Activated CD4-positive, CD25-positive, alpha-beta regulatory T cell (primary cell): ENCODE data around the gene TRMT10B.

ENCODE experiments used
- DNase-seq, 4 experiments: peaks; one replicate each; lab custom pipeline; 2025; lab: John Stamatoyannopoulos, UW

The TRMT10B gene

DNA sequence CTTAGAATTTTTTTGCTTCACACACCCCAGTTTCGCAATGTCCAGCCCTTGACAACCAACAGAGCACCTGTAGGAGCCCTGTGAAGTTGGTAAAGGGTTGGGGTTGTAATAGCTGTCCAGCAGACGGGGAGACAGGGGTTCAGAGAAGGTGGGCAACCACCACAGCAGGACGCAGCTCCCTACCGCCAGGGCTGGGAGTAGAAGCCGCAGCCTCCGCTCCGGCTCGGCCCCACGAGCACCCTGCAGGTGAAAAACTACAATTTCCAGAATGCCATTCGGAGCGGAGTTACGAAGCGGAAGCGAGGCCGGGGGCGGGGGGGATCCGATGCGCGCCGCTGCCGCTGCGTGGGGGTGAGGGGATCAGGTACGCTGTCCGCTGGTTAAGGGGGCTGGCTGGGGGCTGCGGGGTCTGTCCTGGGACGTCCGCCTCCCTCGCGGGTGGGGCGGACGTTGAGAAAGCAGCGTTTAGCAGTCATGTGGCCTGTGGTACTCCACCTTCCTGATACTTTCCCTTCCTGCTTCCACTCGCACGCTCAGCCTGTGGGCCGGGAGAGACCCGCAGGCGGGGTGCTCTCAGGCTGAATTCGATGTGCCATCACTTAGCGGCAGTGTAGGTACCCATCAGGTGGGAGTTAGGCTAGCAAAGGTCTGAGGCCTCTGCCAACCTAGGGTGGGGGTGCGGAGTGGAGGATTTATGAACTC, at the start of gene TRMT10B:
TSS of gene TRMT10B (plus strand) at position 317 of the 702 bp plus-strand sequence. CDS start 8,127 bp downstream, outside the sequence.
- peak; percentile 28 to 48 (median 40) for DNase-seq

DNA sequence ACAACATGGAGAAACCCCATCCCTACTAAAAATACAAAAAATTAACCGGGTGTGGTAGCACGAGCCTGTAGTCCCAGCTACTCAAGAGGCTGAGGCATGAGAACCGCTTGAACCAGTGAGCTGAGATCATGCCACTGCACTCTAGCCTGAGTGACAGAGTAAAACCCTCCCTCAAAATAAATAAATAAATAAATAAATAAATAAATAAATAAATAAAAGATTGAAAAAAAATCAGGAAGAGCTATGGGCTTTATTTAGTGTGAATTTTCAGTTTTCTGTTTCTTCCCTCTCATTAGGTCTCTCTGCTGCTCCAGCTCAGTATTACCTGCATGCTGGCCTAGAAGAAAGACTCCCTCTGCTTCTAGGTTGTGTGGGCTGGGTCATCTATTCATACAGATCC, 47.8 kb upstream of the TRMT10B start:
- DNase-seq, result no peak

GRCh38 chr9:37706290-37706689, 47.3 kb upstream of the TRMT10B start:
- no peak for DNase-seq

GRCh38 chr9:37707748-37708147, 45.9 kb upstream of the TRMT10B start:
- DNase-seq, result no peak

DNA sequence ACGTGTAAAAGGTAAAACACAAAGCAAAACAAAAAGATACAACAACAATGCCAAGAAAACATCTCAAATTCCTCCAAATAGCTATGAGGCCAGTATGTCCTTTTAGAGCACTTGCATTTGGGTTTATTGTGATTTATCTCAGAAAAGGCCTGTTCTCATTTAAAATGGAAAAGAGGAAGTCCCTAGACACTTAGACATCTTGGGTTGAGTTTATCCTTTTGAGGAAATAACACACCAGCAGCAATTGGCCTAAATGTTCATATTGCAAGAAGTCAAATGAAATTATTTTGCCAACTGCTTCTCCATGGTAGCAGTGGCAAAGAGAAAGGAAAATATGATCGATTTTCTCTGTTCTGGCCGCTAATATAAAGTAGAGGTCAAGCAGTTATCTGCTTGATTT, 43.6 kb upstream of the TRMT10B start:
- DNase-seq, result no peak

GRCh38 chr9:37715260-37715659, 38.3 kb upstream of the TRMT10B start:
- DNase-seq, result no peak

- no peak for DNase-seq
Observed at GRCh38 chr9:37715991-37716505, 37.6 kb upstream of the TRMT10B start.

DNA sequence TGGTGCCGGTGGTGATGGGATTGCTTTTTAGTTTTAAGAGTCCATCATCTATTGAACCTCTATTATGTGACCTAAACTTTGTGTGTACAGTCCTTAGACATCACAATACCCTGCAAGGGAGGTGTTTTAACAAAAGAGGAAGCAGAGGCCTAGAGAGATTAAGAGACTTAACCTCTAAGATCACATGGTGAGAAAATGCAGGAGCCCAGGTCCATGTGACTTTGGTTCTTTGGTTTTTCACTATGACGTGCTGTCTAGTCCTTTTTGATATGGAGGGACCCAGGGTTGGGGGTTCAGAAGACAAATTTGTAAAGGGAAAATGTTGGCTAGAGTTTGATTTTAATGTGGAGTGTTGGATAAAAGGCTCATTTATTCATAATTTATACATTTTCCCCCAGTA, 34.1 kb upstream of the TRMT10B start:
- no peak for DNase-seq

- no peak for DNase-seq
Observed at GRCh38 chr9:37727013-37727412, 26.6 kb upstream of the TRMT10B start.

GRCh38 chr9:37729499-37729898, 24.1 kb upstream of the TRMT10B start:
- DNase-seq, result no peak

GRCh38 chr9:37730256-37730655, 23.3 kb upstream of the TRMT10B start:
- no peak for DNase-seq

GRCh38 chr9:37730839-37731238, 22.8 kb upstream of the TRMT10B start:
- no peak for DNase-seq

DNA sequence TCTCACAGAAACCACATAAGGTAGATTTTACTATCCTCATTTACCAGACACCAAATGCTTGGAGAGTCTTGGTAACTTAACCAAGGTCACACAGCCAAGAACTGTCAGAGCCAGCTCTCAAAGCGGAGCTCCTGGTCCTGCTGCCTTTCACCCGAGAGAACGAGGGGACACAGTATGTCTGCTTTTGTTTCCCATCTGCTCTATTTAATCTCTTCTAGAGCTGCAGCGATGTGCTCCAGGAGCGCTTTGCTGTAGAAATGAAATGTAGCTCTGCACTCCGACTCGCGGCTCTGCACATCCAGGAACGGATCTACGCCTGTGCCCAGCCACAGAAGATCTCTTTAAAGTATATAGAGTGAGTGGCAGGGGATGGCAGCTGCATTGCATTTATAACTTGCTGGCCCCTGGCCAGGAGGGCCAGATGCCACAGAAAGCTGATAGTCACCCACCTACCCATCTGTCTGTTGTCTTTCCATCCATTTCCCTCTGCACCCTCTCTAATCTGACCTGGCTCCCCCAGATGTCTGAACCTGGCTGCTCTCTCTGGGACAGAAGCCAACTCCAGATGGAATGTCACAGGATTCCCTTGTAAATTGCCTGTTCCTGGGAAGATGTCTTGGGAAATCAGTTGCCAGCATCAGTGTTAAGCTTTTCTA, 21.4 kb upstream of the TRMT10B start:
- no peak for DNase-seq

DNA sequence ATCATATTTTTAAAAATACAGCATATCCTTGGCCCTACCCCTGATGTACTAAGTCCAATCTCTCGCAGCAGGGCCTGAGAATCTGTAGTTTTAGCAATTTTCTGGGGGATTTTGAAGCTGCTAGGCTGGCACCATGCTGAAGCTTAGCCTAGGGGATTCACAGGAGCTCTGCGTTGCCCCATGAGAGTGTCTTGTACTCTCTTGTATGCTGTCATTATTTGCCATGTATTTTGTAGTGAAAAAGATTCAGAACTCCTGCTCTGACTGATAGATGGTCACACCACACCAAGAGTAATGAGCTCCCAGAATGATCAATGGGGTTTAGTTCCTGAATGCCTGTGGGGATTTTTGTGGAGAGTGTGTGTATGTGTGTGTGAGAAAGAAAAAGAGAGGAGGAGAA, 20.7 kb upstream of the TRMT10B start:
- no peak for DNase-seq

DNA sequence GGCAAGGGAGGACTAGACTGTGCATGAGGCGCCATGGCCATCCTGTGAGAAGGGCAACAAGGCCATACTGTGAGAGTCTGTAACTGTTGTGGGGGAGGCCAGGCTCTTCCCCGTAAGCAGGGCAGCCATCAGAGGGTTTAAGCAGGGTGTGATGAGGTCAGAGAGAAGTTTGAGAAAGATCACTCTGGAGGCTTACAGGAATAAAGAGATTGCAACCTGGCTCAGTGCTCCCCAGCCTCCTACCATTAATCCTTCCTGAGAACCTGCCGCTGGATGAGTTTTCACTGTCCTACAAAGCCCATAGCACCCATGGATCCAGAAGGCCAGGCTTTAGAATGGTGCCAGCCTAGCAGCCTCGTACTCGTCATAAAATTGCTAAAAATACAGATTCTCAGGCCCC, 14.4 kb upstream of the TRMT10B start:
- no peak for DNase-seq

GRCh38 chr9:37740128-37740527, 13.5 kb upstream of the TRMT10B start:
- DNase-seq, result no peak

DNA sequence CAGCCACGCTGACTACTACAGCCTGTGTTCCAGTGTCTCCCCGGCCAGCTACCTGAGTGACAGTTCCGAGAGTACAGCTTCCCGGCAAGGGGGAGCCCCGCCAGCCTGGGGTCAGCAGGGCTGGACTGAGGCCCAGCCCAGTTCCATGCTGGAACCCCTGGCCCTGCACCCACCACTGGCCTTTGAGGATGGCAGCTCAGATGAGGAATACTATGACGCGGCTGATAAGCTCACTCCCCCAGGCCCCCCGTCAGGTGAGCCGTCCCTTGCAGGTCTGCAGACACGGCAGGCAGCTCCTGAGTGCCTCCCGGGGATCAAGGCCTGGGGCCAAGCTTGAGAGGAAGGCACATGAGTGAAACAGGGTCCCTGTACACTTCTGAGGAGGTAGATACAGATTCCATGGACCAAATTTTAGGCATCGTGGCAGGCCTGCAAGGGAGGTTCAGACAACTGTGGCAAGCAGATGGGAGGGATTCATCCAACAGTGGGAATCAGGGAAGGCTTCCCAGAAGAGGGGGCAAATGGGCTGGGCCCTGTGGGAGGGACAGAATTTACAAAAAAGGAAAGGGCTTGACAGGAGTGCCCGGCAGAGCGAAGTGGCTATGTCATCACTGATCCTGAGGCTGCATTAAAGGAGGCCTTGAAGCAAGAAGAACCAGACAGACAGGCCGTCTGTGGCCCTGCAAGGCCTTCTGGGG, 12.8 kb upstream of the TRMT10B start:
- DNase-seq, result no peak

- no peak for DNase-seq
Observed at GRCh38 chr9:37745970-37746369, 7.6 kb upstream of the TRMT10B start.

- no peak for DNase-seq
Observed at GRCh38 chr9:37746448-37747270, 6.9 kb upstream of the TRMT10B start.

GRCh38 chr9:37747271-37747753, 6.3 kb upstream of the TRMT10B start:
- peak in 2 of 4 experiments; percentile 14 to 15 for DNase-seq

DNA sequence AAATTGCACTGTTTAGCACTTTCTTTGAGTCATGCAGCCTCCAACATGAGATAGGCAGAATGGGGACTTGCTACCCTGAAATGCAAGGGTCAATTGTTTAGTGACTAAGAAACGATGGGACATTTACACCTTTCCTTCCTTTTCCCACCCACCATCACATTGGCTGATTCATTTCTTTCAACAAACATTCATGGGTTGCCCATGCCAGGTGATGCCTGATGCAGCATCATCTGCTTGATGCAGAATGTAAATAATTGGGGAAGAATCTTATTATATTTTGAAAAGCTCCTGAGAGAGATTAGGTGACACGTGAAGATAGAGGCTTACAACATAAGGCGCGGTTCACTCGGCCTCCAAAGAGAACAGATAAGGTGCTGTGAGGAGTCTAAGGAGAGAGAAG, 4.5 kb upstream of the TRMT10B start:
- no peak for DNase-seq

- no peak for DNase-seq
Observed at GRCh38 chr9:37751186-37751585, 2.4 kb upstream of the TRMT10B start.
